GM13977 (cell line): ENCODE measurements around the gene GNB3.

Experiments
- DNase-seq: peaks from one replicate; pipeline ENCODE4 v3.0.0; 2012; ENCODE audit warnings: low spot score
- CTCF ChIP-seq: IDR thresholded peaks from 2 replicates; pipeline ENCODE4 v1.5.1; 2012; ENCODE audit warnings: mild to moderate bottlenecking, control low read depth; ENCODE audit not compliant: insufficient read depth; ENCODE audit errors: extremely low read depth, missing control alignments
- in situ Hi-C: fragments of 300-500 bp; cut with MboI; formaldehyde crosslinking; loops from one replicate; pipeline ENCODE4 v1.12.0; 2022; ENCODE audit warnings: low sequenced_read_pairs, low pct_unique_long_range_greater_than_20kb, mixed read lengths, inconsistent platforms; ENCODE audit not compliant: unreplicated experiment

Gene GNB3

GRCh38 chr12:6851153-6851920, 10.6 kb downstream of the GNB3 start, which contains the start of gene CDCA3:
Gene CDCA3 (minus strand): TSS chr12:6851286. CDS start chr12:6850952, 334 bp downstream.
- in situ Hi-C loops: no loop called here
- TF ChIP-seq CTCF: no peak
- peak; percentile 99 for DNase-seq

- DNase-seq: peak; percentile 95
- in situ Hi-C loops: no loop called here
These were observed 11.4 kb downstream of the GNB3 start, which contains the start of gene USP5 for GRCh38 chr12:6851921-6852650. Gene USP5 (plus strand): TSS chr12:6852150. CDS start chr12:6852180, 30 bp downstream.

GRCh38 chr12:6852651-6853354, 12.1 kb downstream of the GNB3 start:
- no peak for TF ChIP-seq CTCF
- in situ Hi-C loops: no loop called here
- no peak for DNase-seq

More at GRCh38 chr12:6851921-6852650, 11.4 kb downstream of the GNB3 start, which contains the start of gene USP5:
- no peak for TF ChIP-seq CTCF

- in situ Hi-C loops: no loop called here
- no peak for DNase-seq
- TF ChIP-seq CTCF: no peak
These were observed 12.9 kb downstream of the GNB3 start for GRCh38 chr12:6853626-6854025.

- in situ Hi-C loops: no loop called here
These were observed 13.3 kb downstream of the GNB3 start for GRCh38 chr12:6854036-6854435.

More at GRCh38 chr12:6854036-6854435, 13.3 kb downstream of the GNB3 start:
- DNase-seq: no peak
- no peak for TF ChIP-seq CTCF
